GM12878 (cell line): ENCODE data around the gene BFSP2. TPM values are rescaled to one million over a fixed set of nuclear protein-coding genes. Genes with fewer than 3 reads are reported as not detected.
A peak's percentile ranks its signal among the peaks of the same experiment; 100 is the strongest.

Experiments used
- ATAC-seq: fragments of 200-7000 bp; cut with Tn5 transposase; 3 replicates; pipeline ENCODE4 v1.9.1; 2020; ENCODE audit warnings: mild to moderate bottlenecking, moderate library complexity
- BruUV-seq: library from RNA; stranded (reverse); fragments of 400-500 nt; replicated peaks from 2 replicates; lab custom pipeline; 2021; lab: Mats Ljungman, UMichigan
- CTCF ChIA-PET: fragments of 300-600 bp; sonication (Branson Sonifier 250); formaldehyde crosslinking; extraction: SDS; loops from one replicate; lab custom pipeline; 2021; ENCODE audit warnings: inconsistent platforms; lab: Yijun Ruan, JAX
- POLR2A ChIA-PET: fragments of 350-600 bp; formaldehyde crosslinking; extraction: SDS; loops from one replicate; lab custom pipeline; 2021; ENCODE audit warnings: inconsistent platforms; lab: Charles Lee
- RAD21 ChIA-PET: fragments of 300-600 bp; sonication (Branson Sonifier 250); formaldehyde crosslinking; loops from one replicate; lab custom pipeline; 2023; ENCODE audit warnings: antibody characterized with exemption; ENCODE audit not compliant: unreplicated experiment; lab: Charles Lee
- SMC1A ChIA-PET: fragments of 300-600 bp; sonication (Branson Sonifier 250); formaldehyde crosslinking; loops from one replicate; lab custom pipeline; 2023; ENCODE audit not compliant: unreplicated experiment, uncharacterized antibody; lab: Charles Lee
- DNase-seq: peaks from one replicate; pipeline ENCODE4 v3.0.0-alpha.2; 2011; ENCODE audit warnings: low read depth, low spot score
- FAIRE-seq: peaks from 3 replicates; lab custom pipeline; 2011; peaks lifted over from hg19 to GRCh38; lab: Jason Lieb, UNC
- H2AFZ ChIP-seq: 2 replicates; pipeline ENCODE4 v1.6.0; 2011; ENCODE audit warnings: low read depth, low read length, control low read depth; ENCODE audit not compliant: control insufficient read depth
- H3K27ac ChIP-seq: 2 replicates; pipeline ENCODE4 v1.5.1; 2011; ENCODE audit warnings: control low read depth; ENCODE audit not compliant: control insufficient read depth, insufficient read depth
- H3K27me3 ChIP-seq, 2 experiments: replicated peaks in 1 of 2; 2 replicates each; pipeline versions ENCODE4 v1.6.0 to v1.6.1; 2011; ENCODE audit warnings: low read length in 1 of 2; ENCODE audit not compliant: control insufficient read depth in 2 of 2, insufficient read depth in 2 of 2
- H3K36me3 ChIP-seq, 2 experiments: 2 replicates each; pipeline ENCODE4 v1.5.1; 2011; ENCODE audit warnings: low read length in 1 of 2; ENCODE audit not compliant: control insufficient read depth in 2 of 2, insufficient read depth in 2 of 2
- H3K4me1 ChIP-seq: 2 replicates; pipeline ENCODE4 v1.6.1; 2011; ENCODE audit warnings: mild to moderate bottlenecking, low read length, moderate library complexity, mixed read lengths; ENCODE audit not compliant: control insufficient read depth, insufficient read depth
- H3K4me2 ChIP-seq: 2 replicates; pipeline ENCODE4 v1.6.0; 2011; ENCODE audit warnings: control low read depth; ENCODE audit not compliant: control insufficient read depth, insufficient read depth
- H3K4me3 ChIP-seq: fragments of 200-600 bp; sonication (generic); 2 replicates; pipeline ENCODE4 v1.5.1; 2016
- H3K79me2 ChIP-seq: 2 replicates; pipeline ENCODE4 v1.6.0; 2011; ENCODE audit warnings: low read length; ENCODE audit not compliant: control insufficient read depth, insufficient read depth
- H3K9ac ChIP-seq: 2 replicates; pipeline ENCODE4 v1.8.0; 2011; ENCODE audit warnings: low read length, control low read depth, mixed read lengths; ENCODE audit not compliant: control insufficient read depth, insufficient read depth
- H3K9me3 ChIP-seq: replicated peaks from 3 replicates; pipeline ENCODE4 v1.5.1; 2011; ENCODE audit warnings: mild to moderate bottlenecking, low read length; ENCODE audit not compliant: control insufficient read depth, insufficient read depth
- H4K20me1 ChIP-seq: 2 replicates; pipeline ENCODE4 v1.6.0; 2011; ENCODE audit not compliant: control insufficient read depth, insufficient read depth
- ASH2L ChIP-seq: fragments of 300-600, 200-600 bp; sonication (generic); IDR thresholded peaks from 2 replicates; pipeline ENCODE4 v1.6.1; 2017; ENCODE audit warnings: low read depth, mild to moderate bottlenecking, borderline replicate concordance
- BCL11A ChIP-seq: IDR thresholded peaks from 2 replicates; pipeline ENCODE4 v1.6.1; 2011; ENCODE audit warnings: low read depth, low read length
- IKZF2 ChIP-seq, 2 experiments: fragments of 450-650 bp; IDR thresholded peaks; 2 replicates each; pipeline ENCODE4 v1.6.1; 2017; ENCODE audit warnings: mild to moderate bottlenecking in 2 of 2, moderate library complexity in 2 of 2
- MXI1 ChIP-seq: fragments of 150-350 bp; IDR thresholded peaks from 2 replicates; pipeline ENCODE4 v1.6.1; 2011; ENCODE audit warnings: low read depth, mild to moderate bottlenecking, inconsistent platforms, low read length, improper control_type of control experiment
- NBN ChIP-seq: fragments of 450-650 bp; IDR thresholded peaks from 2 replicates; pipeline ENCODE4 v1.6.1; 2016
- NFYB ChIP-seq: IDR thresholded peaks from 2 replicates; pipeline ENCODE4 v1.6.1; 2011; ENCODE audit warnings: low read depth, mild to moderate bottlenecking, low read length, improper control_type of control experiment, moderate library complexity; ENCODE audit not compliant: insufficient read depth
- PAX8 ChIP-seq: fragments of 450-650 bp; IDR thresholded peaks from 2 replicates; pipeline ENCODE4 v1.6.1; 2017; ENCODE audit warnings: mild to moderate bottlenecking, moderate library complexity
- RB1 ChIP-seq: fragments of 450-650 bp; formaldehyde crosslinking; IDR thresholded peaks from 2 replicates; pipeline ENCODE4 v1.6.1; 2017; ENCODE audit warnings: mild to moderate bottlenecking, borderline replicate concordance
- SIN3A ChIP-seq: IDR thresholded peaks from 2 replicates; pipeline ENCODE4 v1.6.1; 2012; ENCODE audit warnings: low read depth, low read length, improper control_type of control experiment
- YBX1 ChIP-seq: fragments of 450-650 bp; IDR thresholded peaks from 2 replicates; pipeline ENCODE4 v1.6.1; 2016; ENCODE audit warnings: antibody characterized with exemption
- ZNF384 ChIP-seq: IDR thresholded peaks from 2 replicates; pipeline ENCODE4 v1.6.1; 2012; ENCODE audit warnings: low read depth, mild to moderate bottlenecking, low read length, improper control_type of control experiment, borderline replicate concordance
- WGBS: methylation state at CpG from one replicate; pipeline ENCODE4 v1.1.6; 2016; ENCODE audit warnings: low lambda C conversion rate; ENCODE audit not compliant: insufficient replicate concordance, insufficient coverage; ENCODE audit errors: missing lambda C conversion rate; 5-methylcytosine and 5-hydroxymethylcytosine counted together
- in situ Hi-C: fragments of 300-500 bp; cut with MboI; formaldehyde crosslinking; loops from 9 replicates; pipeline ENCODE4 v1.14.3; 2018; ENCODE audit warnings: mixed read lengths
- intact Hi-C: fragments of 100-400 bp; cut with micrococcal nuclease; formaldehyde crosslinking; loops from one replicate; pipeline ENCODE4 v1.14.2; 2022; ENCODE audit not compliant: unreplicated experiment
- polyA plus RNA-seq, 11 experiments: library from polyadenylated mRNA; depleted of rRNA in 4 of 11; unstranded in 6 of 11; stranded (reverse) in 5 of 11; fragments of >200 nt; fragmentation: Nextera tagmentation in 4 of 11; fragmentation: Illumina TruSeq in 1 of 11; extraction: Ambion mirVana in 4 of 11; extraction: Trizol in 1 of 11; gene quantifications; 1 replicate in 1 of 11; 2 replicates in 10 of 11; pipeline versions ENCODE4 v1.2.1 to v1.2.3, GENCODE V29; 2011 to 2016; ENCODE audit warnings: inconsistent platforms in 2 of 11, missing spikeins in 2 of 11, low read depth in 1 of 11
- total RNA-seq, 4 experiments: library from RNA; depleted of rRNA in 3 of 4; stranded (reverse); fragments of >200 nt in 3 of 4; fragmentation: Illumina TruSeq in 1 of 4; extraction: Trizol in 1 of 4; gene quantifications; 2 replicates each; pipeline versions ENCODE4 v1.2.1 to v1.2.3, GENCODE V29; 2013 to 2021

Gene BFSP2
- total and polyA plus RNA-seq, 10 of the 15 experiments (the other 5 are each of a cell fraction or from before 2014, with no cell fraction given) = 1.5 to 20.4 (median 7.3) TPM

- WGBS = 92% methylated on average over 2 of the region's 2 CpGs
- ATAC-seq (no peak), FAIRE-seq (no peak)
- Histone ChIP-seq H3K27ac (no peak overlapping the region), H3K4me3 (no peak overlapping the region), H3K27me3 (no peaks in the 10 kb centered on the region), H3K4me1 (peaks cover 36% of the 10 kb centered on the region), H3K9me3 (peaks cover 4% of the 10 kb centered on the region; the same call in 2 of the 3 replicates), H3K9ac (no peak overlapping the region), H3K4me2 (no peak overlapping the region), H2AFZ (no peak overlapping the region), H3K79me2 (no peaks in the 10 kb centered on the region), H4K20me1 (no peaks in the 10 kb centered on the region)
- ChIA-PET RAD21 (interaction anchor here (3.2 kb wide), 1 partner anchor 132 kb away, joined by 22 read pairs; the partner anchor contains the start of gene CDV3), SMC1A (interaction anchor here (1.0 kb wide), 1 partner anchor 16 kb away, joined by 3 read pairs; no protein-coding TSS in a partner anchor), CTCF (interaction anchor here (0.9 to 2.5 kb wide), 2 partner anchors 51 to 138 kb away, joined by 3 to 9 read pairs; no protein-coding TSS in a partner anchor), POLR2A (no interaction called here)
- in situ Hi-C loops (no loop called here), intact Hi-C loops (no loop called here)
- no TSS peak for BruUV-seq
- TF ChIP-seq NFYB (no peak), ZNF384 (no peak), IKZF2 (IDR thresholded peaks at IDR 0.05) (no peak), BCL11A (no peak), YBX1 (no peak), SIN3A (no peak)
- TF ChIP-seq, all 136 proteins: peak for 0
- DNase-seq = no peak
- no peaks in the 10 kb centered on the region for H3K36me3 ChIP-seq
Measured at GRCh38 chr3:133440652-133441051, 40.8 kb downstream of the BFSP2 start.

GRCh38 chr3:133441867-133442270, 42.0 kb downstream of the BFSP2 start:
- Histone ChIP-seq H3K4me2 (peak overlapping the region; percentile 90), H3K4me1 (peaks cover 44% of the 10 kb centered on the region), H3K79me2 (no peaks in the 10 kb centered on the region), H3K9ac (peak overlapping the region; percentile 52; the same call in 1 of the 2 replicates), H3K9me3 (peaks cover 4% of the 10 kb centered on the region; the same call in 2 of the 3 replicates), H3K36me3 (no peaks in the 10 kb centered on the region), H2AFZ (peak overlapping the region; percentile 85), H4K20me1 (no peaks in the 10 kb centered on the region), H3K4me3 (peak overlapping the region; percentile 48), H3K27me3 (no peaks in the 10 kb centered on the region), H3K27ac (peak overlapping the region; percentile 71)
- ChIA-PET RAD21 (interaction anchor here (1.0 to 3.2 kb wide), 5 partner anchors 18 to 133 kb away, joined by 3 to 22 read pairs (median 5); partner anchors contain the start of gene CDV3), POLR2A (interaction anchor here (0.7 to 1.0 kb wide), 2 partner anchors 33 to 131 kb away, joined by 3 read pairs; partner anchors contain the start of gene CDV3), CTCF (interaction anchor here (0.6 to 2.5 kb wide), 5 partner anchors 18 to 376 kb away, joined by 3 to 9 read pairs (median 8); no protein-coding TSS in a partner anchor), SMC1A (interaction anchor here (0.7 to 20.4 kb wide), 12 partner anchors 9 to 231 kb away, joined by 3 to 380 read pairs (median 4); partner anchors contain the start of gene CDV3)
- no peak for DNase-seq
- 10% methylated on average over 3 of the region's 3 CpGs for WGBS
- BruUV-seq = no TSS peak
- FAIRE-seq = no peak
- intact Hi-C loops (no loop called here), in situ Hi-C loops (no loop called here)
- peak; percentile 93 for ATAC-seq
- TF ChIP-seq ASH2L (peak; percentile 62; the same call in 1 of the 2 replicates), RB1 (no peak), NBN (0 out of 2 replicates have a peak, but pooled peaks have one; percentile 28), PAX8 (no peak), MXI1 (0 out of 2 replicates have a peak, but pooled peaks have one; percentile 25), SIN3A (no peak)
